22Rv1 (cell line): ENCODE data around the gene DGKG.

ENCODE experiments used
- CTCF ChIP-seq: fragments of 450-650 bp; IDR thresholded peaks from 2 replicates; pipeline ENCODE4 v1.5.1; 2017; ENCODE audit warnings: mild to moderate bottlenecking
- ZFX ChIP-seq: fragments of 450-650 bp; IDR thresholded peaks from 2 replicates; pipeline ENCODE4 v1.6.1; 2017; ENCODE audit warnings: antibody characterized with exemption, borderline replicate concordance

- TF ChIP-seq CTCF: no peak
- TF ChIP-seq ZFX: no peak
Observed at GRCh38 chr3:186142393-186142932, 219.6 kb downstream of the DGKG start.
